Muscle layer of colon (tissue), 2 donors: ENCODE data around the gene STRA6.

Experiments
- H3K27ac ChIP-seq: one replicate; pipeline ENCODE4 v1.7.0; 2013; ENCODE audit warnings: low read depth, mild to moderate bottlenecking, low read length, moderate library complexity
- H3K27me3 ChIP-seq, 2 donors: one replicate each; pipeline ENCODE4 v1.7.0; 2013; ENCODE audit warnings: low read length in 2 of 2, mild to moderate bottlenecking in 2 of 2; ENCODE audit not compliant: insufficient read depth in 2 of 2, control insufficient read depth in 1 of 2
- H3K36me3 ChIP-seq: one replicate; pipeline ENCODE4 v1.7.0; 2013; ENCODE audit warnings: mild to moderate bottlenecking, low read length; ENCODE audit not compliant: insufficient read depth
- H3K4me1 ChIP-seq: one replicate; pipeline ENCODE4 v1.7.0; 2013; ENCODE audit warnings: mild to moderate bottlenecking, low read length; ENCODE audit not compliant: insufficient read depth
- H3K4me3 ChIP-seq, 2 donors: one replicate each; pipeline ENCODE4 v1.7.0; 2013; ENCODE audit warnings: low read length in 2 of 2, low read depth in 1 of 2, mild to moderate bottlenecking in 1 of 2, moderate library complexity in 1 of 2
- H3K9ac ChIP-seq: one replicate; pipeline ENCODE4 v1.7.0; 2013; ENCODE audit warnings: low read length
- H3K9me3 ChIP-seq: one replicate; pipeline ENCODE4 v1.7.0; 2013; ENCODE audit warnings: mild to moderate bottlenecking, low read length
- donor health status: abdominal sarcoma.
- donor health status: Adenocarcinoma of cecum.

The STRA6 gene

GRCh38 chr15:74240002-74240568, 37.5 kb upstream of the STRA6 start:
- Histone ChIP-seq H3K4me3 (no peak overlapping the region), H3K27ac (no peak overlapping the region), H3K27me3 (peaks cover 0 to 9% of the 10 kb centered on the region in 2 donors), H3K36me3 (no peaks in the 10 kb centered on the region), H3K4me1 (peaks cover 14% of the 10 kb centered on the region), H3K9ac (no peak overlapping the region), H3K9me3 (no peaks in the 10 kb centered on the region)

DNA sequence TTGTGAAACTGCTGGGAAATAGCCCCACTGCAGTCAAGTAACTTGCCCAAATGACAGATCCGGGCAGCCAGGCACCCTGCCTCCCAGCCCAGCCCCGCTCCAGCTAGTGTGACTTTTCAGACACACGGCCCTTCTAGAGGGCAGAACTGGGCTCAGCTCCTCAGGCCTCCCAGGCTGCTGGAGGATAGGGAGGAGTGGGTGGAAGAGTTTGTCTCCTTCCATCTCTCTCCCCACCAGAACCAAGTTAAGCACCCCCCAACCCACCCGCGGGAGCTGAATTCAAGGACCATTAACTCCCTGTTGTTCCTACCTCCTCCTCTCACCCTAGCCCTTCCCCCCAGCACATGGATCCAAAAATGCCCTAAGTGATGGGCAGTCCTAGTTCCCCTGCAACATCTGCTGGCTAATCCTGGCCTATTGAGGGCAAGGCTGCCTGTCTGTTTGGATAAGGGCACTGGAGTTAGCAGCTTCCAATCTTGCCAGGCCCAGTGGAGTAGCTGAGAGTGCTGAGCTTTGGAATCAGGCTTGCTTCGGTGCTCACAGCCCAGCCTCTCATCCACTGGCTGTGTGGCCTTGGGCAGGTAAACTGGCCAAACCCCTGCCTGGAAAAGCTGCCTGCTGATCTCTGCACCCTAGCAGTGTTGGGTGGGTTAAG, 36.6 kb upstream of the STRA6 start:
- Histone ChIP-seq H3K27ac (no peak overlapping the region), H3K36me3 (no peaks in the 10 kb centered on the region), H3K4me3 (no peak overlapping the region), H3K9me3 (no peaks in the 10 kb centered on the region), H3K9ac (no peak overlapping the region), H3K27me3 (peaks cover 0 to 1% of the 10 kb centered on the region in 2 donors), H3K4me1 (peaks cover 14% of the 10 kb centered on the region)

GRCh38 chr15:74235962-74236361, 33.4 kb upstream of the STRA6 start, which contains the start of gene CCDC33:
Gene CCDC33 (plus strand): TSS chr15:74236326. CDS start chr15:74236720, 394 bp downstream.
- Histone ChIP-seq H3K27ac (no peak within 1 kb of the TSS), H3K27me3 (no peaks in the 10 kb centered on the region)

DNA sequence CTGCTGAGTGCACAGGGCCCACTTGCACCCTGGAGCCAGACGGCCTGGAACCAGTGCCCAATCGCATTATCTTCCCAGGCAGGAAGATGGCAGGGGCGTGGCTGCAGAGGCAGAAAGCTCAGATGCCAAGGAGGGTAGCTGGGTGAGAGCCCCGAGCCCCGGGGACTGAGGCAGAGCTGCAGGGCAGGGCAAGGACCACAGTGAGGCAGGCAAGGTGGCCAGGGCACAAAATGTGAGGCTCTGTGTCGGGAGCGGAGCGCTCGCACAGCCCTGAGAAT, 31.9 kb upstream of the STRA6 start:
- no peak overlapping the region for H3K4me3 ChIP-seq
- no peaks in the 10 kb centered on the region for H3K9me3 ChIP-seq
- peaks cover 4% of the 10 kb centered on the region for H3K4me1 ChIP-seq
- no peak overlapping the region for H3K9ac ChIP-seq
- no peaks in the 10 kb centered on the region for H3K27me3 ChIP-seq
- H3K36me3 ChIP-seq, result no peaks in the 10 kb centered on the region
- H3K27ac ChIP-seq, result no peak overlapping the region

More at GRCh38 chr15:74235962-74236361, 33.4 kb upstream of the STRA6 start, which contains the start of gene CCDC33:
- H3K9me3 ChIP-seq, result no peaks in the 10 kb centered on the region
- no peak within 1 kb of the TSS for H3K9ac ChIP-seq
- H3K4me1 ChIP-seq, result peaks cover 14% of the 10 kb centered on the region
- no peak within 1 kb of the TSS for H3K4me3 ChIP-seq
- H3K36me3 ChIP-seq, result no peaks in the 10 kb centered on the region

GRCh38 chr15:74233851-74234597, 31.4 kb upstream of the STRA6 start:
- H3K9ac ChIP-seq, result no peak overlapping the region

DNA sequence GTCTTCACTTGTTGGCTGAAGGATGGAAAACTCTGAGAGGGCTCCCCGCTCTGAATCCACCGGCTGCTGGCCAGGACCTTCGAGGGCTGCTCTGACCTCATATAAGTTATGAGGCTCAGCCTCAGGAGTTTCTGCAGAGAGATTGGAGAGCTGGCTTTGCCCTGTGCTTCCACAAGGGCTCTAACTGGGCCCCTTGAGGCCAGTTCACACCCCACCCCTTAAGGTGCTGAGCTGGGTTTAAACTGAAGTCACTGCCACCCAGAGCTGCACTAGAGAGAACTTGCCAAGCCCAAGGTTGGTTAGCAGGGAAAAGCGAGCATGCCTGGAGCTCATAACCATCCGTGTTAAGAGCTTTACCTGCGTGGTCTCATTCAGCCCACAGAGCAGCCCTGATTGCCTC, 30.8 kb upstream of the STRA6 start:
- H3K9ac ChIP-seq, result no peak overlapping the region
- no peaks in the 10 kb centered on the region for H3K9me3 ChIP-seq
- H3K27me3 ChIP-seq, result no peaks in the 10 kb centered on the region
- no peak overlapping the region for H3K4me3 ChIP-seq
- H3K4me1 ChIP-seq, result no peaks in the 10 kb centered on the region
- no peaks in the 10 kb centered on the region for H3K36me3 ChIP-seq
- H3K27ac ChIP-seq, result no peak overlapping the region

More at GRCh38 chr15:74233851-74234597, 31.4 kb upstream of the STRA6 start:
- Histone ChIP-seq H3K4me3 (no peak overlapping the region), H3K4me1 (no peaks in the 10 kb centered on the region), H3K9me3 (no peaks in the 10 kb centered on the region), H3K36me3 (no peaks in the 10 kb centered on the region), H3K27ac (no peak overlapping the region), H3K27me3 (no peaks in the 10 kb centered on the region)

- no peak overlapping the region for H3K27ac ChIP-seq
- H3K27me3 ChIP-seq, result peaks cover 0 to 6% of the 10 kb centered on the region in 2 donors
- H3K4me3 ChIP-seq, result no peak overlapping the region
- no peaks in the 10 kb centered on the region for H3K4me1 ChIP-seq
- no peaks in the 10 kb centered on the region for H3K9me3 ChIP-seq
- H3K36me3 ChIP-seq, result no peaks in the 10 kb centered on the region
- no peak overlapping the region for H3K9ac ChIP-seq
These were observed 28.9 kb upstream of the STRA6 start for GRCh38 chr15:74231475-74231874.

DNA sequence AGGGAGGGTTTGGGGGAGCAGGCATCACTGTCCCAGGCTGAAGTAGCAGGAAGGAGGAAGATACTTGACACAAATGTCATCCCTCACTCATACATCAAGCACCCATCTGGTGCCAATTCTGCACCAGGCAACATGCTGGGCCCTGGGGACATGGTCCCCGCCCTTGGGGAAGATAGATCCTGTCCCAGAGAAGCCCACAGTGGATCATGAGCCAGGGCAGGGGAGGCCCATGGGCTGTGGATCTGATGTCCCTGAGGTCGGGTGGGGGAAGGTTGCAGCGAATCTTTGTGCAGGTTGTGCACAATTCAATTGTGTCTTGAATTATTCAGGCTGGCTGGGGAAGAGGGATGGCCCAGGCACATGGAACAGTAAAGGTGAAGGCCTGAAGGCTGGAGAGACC, 27.1 kb upstream of the STRA6 start:
- H3K36me3 ChIP-seq, result no peaks in the 10 kb centered on the region
- no peak overlapping the region for H3K4me3 ChIP-seq
- H3K27me3 ChIP-seq, result peaks cover 0 to 6% of the 10 kb centered on the region in 2 donors
- no peaks in the 10 kb centered on the region for H3K9me3 ChIP-seq
- H3K4me1 ChIP-seq, result no peaks in the 10 kb centered on the region
- no peak overlapping the region for H3K9ac ChIP-seq
- no peak overlapping the region for H3K27ac ChIP-seq

DNA sequence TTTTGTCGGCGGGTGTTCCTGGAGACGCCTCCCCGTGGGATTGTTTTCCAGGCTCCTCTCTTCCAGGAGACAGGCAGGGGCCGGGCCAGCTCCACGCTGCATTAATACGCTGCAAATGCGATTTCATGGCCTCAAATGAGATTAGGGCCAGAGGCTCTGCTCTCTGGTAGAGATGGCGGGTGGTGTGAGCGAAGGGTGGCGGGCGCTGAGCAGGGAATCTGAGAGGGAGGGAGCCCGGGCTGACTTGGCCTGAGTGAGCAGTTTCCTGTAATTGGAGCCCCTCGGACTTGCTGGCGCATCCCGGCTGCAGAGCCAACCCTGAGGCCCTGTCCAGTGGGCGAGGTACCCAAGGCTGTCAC, 26.1 kb upstream of the STRA6 start:
- H3K9me3 ChIP-seq, result no peaks in the 10 kb centered on the region
- H3K27me3 ChIP-seq, result peaks cover 0 to 16% of the 10 kb centered on the region in 2 donors
- H3K36me3 ChIP-seq, result no peaks in the 10 kb centered on the region
- no peaks in the 10 kb centered on the region for H3K4me1 ChIP-seq
- no peak overlapping the region for H3K27ac ChIP-seq
- no peak overlapping the region for H3K9ac ChIP-seq
- no peak overlapping the region for H3K4me3 ChIP-seq

- Histone ChIP-seq H3K9ac (no peak overlapping the region), H3K4me3 (no peak overlapping the region), H3K27me3 (peaks cover 0 to 19% of the 10 kb centered on the region in 2 donors), H3K4me1 (no peaks in the 10 kb centered on the region), H3K36me3 (no peaks in the 10 kb centered on the region), H3K9me3 (no peaks in the 10 kb centered on the region), H3K27ac (no peak overlapping the region)
These were observed 25.6 kb upstream of the STRA6 start for GRCh38 chr15:74227968-74228722.

GRCh38 chr15:74226761-74227540, 24.4 kb upstream of the STRA6 start:
- H3K9ac ChIP-seq, result no peak overlapping the region
- no peak overlapping the region for H3K27ac ChIP-seq
- no peaks in the 10 kb centered on the region for H3K4me1 ChIP-seq
- no peaks in the 10 kb centered on the region for H3K9me3 ChIP-seq
- no peak overlapping the region for H3K4me3 ChIP-seq
- no peaks in the 10 kb centered on the region for H3K36me3 ChIP-seq
- H3K27me3 ChIP-seq, result peaks cover 0 to 23% of the 10 kb centered on the region in 2 donors
